DLD1 (cell line): ENCODE results near the gene SNRPD3.
"Not testable (repeated sequence)": the region's sequence is repeated elsewhere in the genome, so short reads cannot be mapped to it uniquely, and the experiment has no call there.

Experiments
- in situ Hi-C: cut with HindIII; loops from 2 replicates; pipeline ENCODE4 v1.10.0; 2017; ENCODE audit warnings: low sequenced_read_pairs

The SNRPD3 gene

GRCh38 chr22:24606340-24606739 lies 50.5 kb downstream of the SNRPD3 start:
- in situ Hi-C loops, result not testable (repeated sequence)

GRCh38 chr22:24607429-24607983 lies 51.7 kb downstream of the SNRPD3 start:
- in situ Hi-C loops, result not testable (repeated sequence)

- in situ Hi-C loops, result not testable (repeated sequence)
Observed at GRCh38 chr22:24608327-24608726, 52.5 kb downstream of the SNRPD3 start.

GRCh38 chr22:24609888-24610287 lies 54.1 kb downstream of the SNRPD3 start:
- in situ Hi-C loops, result not testable (repeated sequence)

GRCh38 chr22:24614794-24615193 lies 59.0 kb downstream of the SNRPD3 start:
- in situ Hi-C loops, result not testable (repeated sequence)

- in situ Hi-C loops, result not testable (repeated sequence)
Observed at GRCh38 chr22:24621244-24621643, 65.4 kb downstream of the SNRPD3 start.

GRCh38 chr22:24622596-24622995 lies 66.8 kb downstream of the SNRPD3 start:
- in situ Hi-C loops, result not testable (repeated sequence)
